Activated T-helper 1 cell treated with anti-CD3 and anti-CD28 coated beads, Interleukin-2, amount 50 U/mL, for 16 hours (primary cell): ENCODE measurements around the gene FUNDC1.

Experiments used
- DNase-seq, 2 donors: peaks; one replicate each; pipeline ENCODE4 v3.0.0-alpha.2; 2020; ENCODE audit warnings: low read depth in 1 of 2, low spot score in 1 of 2

The FUNDC1 gene

GRCh38 chrX:44482575-44482974 lies 60.1 kb downstream of the FUNDC1 start:
- DNase-seq, result no peak

- DNase-seq, result no peak
These were observed 62.1 kb downstream of the FUNDC1 start for GRCh38 chrX:44480591-44480990.

GRCh38 chrX:44474410-44474809 lies 68.2 kb downstream of the FUNDC1 start:
- DNase-seq, result no peak
